Measurements from ENCODE around the gene INTS6.
A peak's percentile ranks its signal among the peaks of the same experiment; 100 is the strongest.

INTS6 gene

GRCh38 chr13:51451134-51451466, 1.7 kb downstream of the INTS6 start:
- DNase-seq (ENCODE audit: low spot score): no peak
- TF ChIP-seq, protein P1, sequence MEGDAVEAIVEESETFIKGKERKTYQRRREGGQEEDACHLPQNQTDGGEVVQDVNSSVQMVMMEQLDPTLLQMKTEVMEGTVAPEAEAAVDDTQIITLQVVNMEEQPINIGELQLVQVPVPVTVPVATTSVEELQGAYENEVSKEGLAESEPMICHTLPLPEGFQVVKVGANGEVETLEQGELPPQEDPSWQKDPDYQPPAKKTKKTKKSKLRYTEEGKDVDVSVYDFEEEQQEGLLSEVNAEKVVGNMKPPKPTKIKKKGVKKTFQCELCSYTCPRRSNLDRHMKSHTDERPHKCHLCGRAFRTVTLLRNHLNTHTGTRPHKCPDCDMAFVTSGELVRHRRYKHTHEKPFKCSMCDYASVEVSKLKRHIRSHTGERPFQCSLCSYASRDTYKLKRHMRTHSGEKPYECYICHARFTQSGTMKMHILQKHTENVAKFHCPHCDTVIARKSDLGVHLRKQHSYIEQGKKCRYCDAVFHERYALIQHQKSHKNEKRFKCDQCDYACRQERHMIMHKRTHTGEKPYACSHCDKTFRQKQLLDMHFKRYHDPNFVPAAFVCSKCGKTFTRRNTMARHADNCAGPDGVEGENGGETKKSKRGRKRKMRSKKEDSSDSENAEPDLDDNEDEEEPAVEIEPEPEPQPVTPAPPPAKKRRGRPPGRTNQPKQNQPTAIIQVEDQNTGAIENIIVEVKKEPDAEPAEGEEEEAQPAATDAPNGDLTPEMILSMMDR (IDR thresholded peaks at IDR 0.05; ENCODE audit: extremely low read depth, insufficient read depth, missing control alignments): no peak
- in situ Hi-C loops (cut with MboI; ENCODE audit: low pct_unique_long_range_greater_than_20kb, low sequenced_read_pairs, unreplicated experiment): no loop called here

GRCh38 chr13:51449018-51449417, 3.8 kb downstream of the INTS6 start:
- TF ChIP-seq, protein P1 (IDR thresholded peaks at IDR 0.05; ENCODE audit: extremely low read depth, insufficient read depth, missing control alignments): no peak
- in situ Hi-C loops (cut with MboI; ENCODE audit: low pct_unique_long_range_greater_than_20kb, low sequenced_read_pairs, unreplicated experiment): loop anchor here (10.0 kb wide), 1 partner anchor 356 kb away; the partner anchor contains the start of gene DHRS12
- no peak for DNase-seq (ENCODE audit: low spot score)

GRCh38 chr13:51444922-51445321, 7.9 kb downstream of the INTS6 start:
- in situ Hi-C loops (cut with MboI; ENCODE audit: low pct_unique_long_range_greater_than_20kb, low sequenced_read_pairs, unreplicated experiment): loop anchor here (10.0 kb wide), 1 partner anchor 360 kb away; the partner anchor contains the start of gene DHRS12
- no peak for DNase-seq (ENCODE audit: low spot score)
- TF ChIP-seq, protein P1 (IDR thresholded peaks at IDR 0.05; ENCODE audit: extremely low read depth, insufficient read depth, missing control alignments): no peak

GRCh38 chr13:51440381-51440780, 12.5 kb downstream of the INTS6 start:
- DNase-seq (ENCODE audit: low spot score): no peak
- in situ Hi-C loops (cut with MboI; ENCODE audit: low pct_unique_long_range_greater_than_20kb, low sequenced_read_pairs, unreplicated experiment): loop anchor here (10.0 kb wide), 1 partner anchor 364 kb away; the partner anchor contains the start of gene DHRS12
- TF ChIP-seq, protein P1 (IDR thresholded peaks at IDR 0.05; ENCODE audit: extremely low read depth, insufficient read depth, missing control alignments): no peak

GRCh38 chr13:51437550-51438127, 15.2 kb downstream of the INTS6 start:
- TF ChIP-seq, protein P1 (IDR thresholded peaks at IDR 0.05; ENCODE audit: extremely low read depth, insufficient read depth, missing control alignments): no peak
- DNase-seq (ENCODE audit: low spot score): no peak
- in situ Hi-C loops (cut with MboI; ENCODE audit: low pct_unique_long_range_greater_than_20kb, low sequenced_read_pairs, unreplicated experiment): no loop called here

- in situ Hi-C loops (cut with MboI; ENCODE audit: low pct_unique_long_range_greater_than_20kb, low sequenced_read_pairs, unreplicated experiment): no loop called here
- DNase-seq (ENCODE audit: low spot score): no peak
Observed at GRCh38 chr13:51435002-51435578, 17.7 kb downstream of the INTS6 start.

More at GRCh38 chr13:51435002-51435578, 17.7 kb downstream of the INTS6 start:
- TF ChIP-seq, protein P1 (IDR thresholded peaks at IDR 0.05; ENCODE audit: extremely low read depth, insufficient read depth, missing control alignments): peak; percentile 50
